Prostate gland (tissue), 2 donors: ENCODE results near the gene SH2D6. TPM values are rescaled to one million over a fixed set of nuclear protein-coding genes. Genes with fewer than 3 reads are reported as not detected.

Experiments
- DNase-seq: peaks from one replicate; pipeline ENCODE4 v3.0.0-alpha.2; 2019; ENCODE audit warnings: low spot score
- H3K27ac ChIP-seq, 2 donors: fragments of 200-600 bp; sonication (generic); 2 replicates each; pipeline ENCODE4 v1.5.1; 2017 to 2019
- H3K27me3 ChIP-seq: fragments of 200-600 bp; sonication (generic); replicated peaks from 2 replicates; pipeline ENCODE4 v1.5.1; 2019; ENCODE audit not compliant: insufficient read depth
- H3K36me3 ChIP-seq, 2 donors: fragments of 200-600 bp; sonication (generic); 1 replicate in 1 of 2; 2 replicates in 1 of 2; pipeline versions ENCODE4 v1.5.1 to v1.8.1; 2017 to 2019
- H3K4me1 ChIP-seq: fragments of 200-600 bp; sonication (generic); replicated peaks from 2 replicates; pipeline ENCODE4 v1.5.1; 2019
- H3K4me3 ChIP-seq, 2 donors: fragments of 200-600 bp; sonication (generic); 2 replicates each; pipeline ENCODE4 v1.5.1; 2017 to 2019
- H3K9me3 ChIP-seq: fragments of 200-600 bp; sonication (generic); 2 replicates; pipeline ENCODE4 v1.5.1; 2017
- POLR2A ChIP-seq: fragments of 450-650 bp; IDR thresholded peaks from one replicate; pipeline ENCODE4 v1.6.1; 2016; ENCODE audit warnings: antibody characterized with exemption, mild to moderate bottlenecking
- POLR2AphosphoS5 ChIP-seq: sonication (generic); formaldehyde crosslinking; IDR thresholded peaks from one replicate; pipeline ENCODE4 v1.6.1; 2017; ENCODE audit warnings: antibody characterized with exemption
- WGBS: methylation state at CpG from one replicate; pipeline ENCODE4 v1.1.5; 2018; 5-methylcytosine and 5-hydroxymethylcytosine counted together
- intact Hi-C: fragments of 100-400 bp; cut with DNase I; formaldehyde crosslinking; loops from one replicate; pipeline ENCODE4 v1.14.2; 2022
- total RNA-seq, 2 donors: library from RNA; depleted of rRNA; stranded (reverse); fragments of >200 nt; gene quantifications; one replicate each; pipeline ENCODE4 v1.1.0, GENCODE V29; 2016
- TF ChIP-seq, protein P1 (sequence below), 4 experiments: fragments of 200-600 bp in 2 of 4; fragments of 450-650 bp in 2 of 4; sonication (generic) in 2 of 4; IDR thresholded peaks; 1 replicate in 3 of 4; 2 replicates in 1 of 4; pipeline ENCODE4 v1.5.1; 2016 to 2019; ENCODE audit warnings: antibody characterized with exemption in 4 of 4, mild to moderate bottlenecking in 2 of 4, moderate library complexity in 2 of 4

Gene SH2D6
- total RNA-seq, 2 donors from 2014 or later: 0.23 to 1.8 TPM

DNA sequence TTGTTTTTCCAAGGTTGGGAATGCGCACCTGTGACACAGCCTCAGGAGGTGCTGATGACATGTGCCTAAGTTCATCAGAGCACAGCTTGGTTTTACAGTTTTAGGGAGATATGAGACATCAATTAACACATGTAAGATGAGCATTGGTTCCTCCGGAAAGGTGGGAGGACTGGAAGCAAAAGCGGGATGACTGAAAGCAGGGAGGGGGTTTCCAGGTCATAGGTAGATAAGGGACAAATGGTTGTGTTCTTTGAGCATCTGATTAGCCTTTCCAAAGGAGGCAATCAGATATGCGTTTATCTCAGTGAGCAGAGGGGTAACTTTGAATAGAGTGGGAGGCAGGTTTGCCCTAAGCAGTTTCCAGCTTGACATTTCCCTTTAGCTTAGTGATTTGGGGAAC is 34.7 kb upstream of the SH2D6 start:
- H3K4me3 ChIP-seq: no peak overlapping the region
- H3K27me3 ChIP-seq: no peaks in the 10 kb centered on the region
- no peak for DNase-seq
- TF ChIP-seq POLR2A: no peak
- TF ChIP-seq, protein P1, sequence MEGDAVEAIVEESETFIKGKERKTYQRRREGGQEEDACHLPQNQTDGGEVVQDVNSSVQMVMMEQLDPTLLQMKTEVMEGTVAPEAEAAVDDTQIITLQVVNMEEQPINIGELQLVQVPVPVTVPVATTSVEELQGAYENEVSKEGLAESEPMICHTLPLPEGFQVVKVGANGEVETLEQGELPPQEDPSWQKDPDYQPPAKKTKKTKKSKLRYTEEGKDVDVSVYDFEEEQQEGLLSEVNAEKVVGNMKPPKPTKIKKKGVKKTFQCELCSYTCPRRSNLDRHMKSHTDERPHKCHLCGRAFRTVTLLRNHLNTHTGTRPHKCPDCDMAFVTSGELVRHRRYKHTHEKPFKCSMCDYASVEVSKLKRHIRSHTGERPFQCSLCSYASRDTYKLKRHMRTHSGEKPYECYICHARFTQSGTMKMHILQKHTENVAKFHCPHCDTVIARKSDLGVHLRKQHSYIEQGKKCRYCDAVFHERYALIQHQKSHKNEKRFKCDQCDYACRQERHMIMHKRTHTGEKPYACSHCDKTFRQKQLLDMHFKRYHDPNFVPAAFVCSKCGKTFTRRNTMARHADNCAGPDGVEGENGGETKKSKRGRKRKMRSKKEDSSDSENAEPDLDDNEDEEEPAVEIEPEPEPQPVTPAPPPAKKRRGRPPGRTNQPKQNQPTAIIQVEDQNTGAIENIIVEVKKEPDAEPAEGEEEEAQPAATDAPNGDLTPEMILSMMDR (IDR thresholded peaks at IDR 0.05): no peak
- no peak for TF ChIP-seq POLR2AphosphoS5
- peaks cover 0 to 3% of the 10 kb centered on the region in 2 donors for H3K36me3 ChIP-seq
- no peak overlapping the region for H3K27ac ChIP-seq
- 77% methylated on average over 4 of the region's 4 CpGs for WGBS
- no peaks in the 10 kb centered on the region for H3K9me3 ChIP-seq
- H3K4me1 ChIP-seq: no peaks in the 10 kb centered on the region
- intact Hi-C loops: no loop called here

DNA sequence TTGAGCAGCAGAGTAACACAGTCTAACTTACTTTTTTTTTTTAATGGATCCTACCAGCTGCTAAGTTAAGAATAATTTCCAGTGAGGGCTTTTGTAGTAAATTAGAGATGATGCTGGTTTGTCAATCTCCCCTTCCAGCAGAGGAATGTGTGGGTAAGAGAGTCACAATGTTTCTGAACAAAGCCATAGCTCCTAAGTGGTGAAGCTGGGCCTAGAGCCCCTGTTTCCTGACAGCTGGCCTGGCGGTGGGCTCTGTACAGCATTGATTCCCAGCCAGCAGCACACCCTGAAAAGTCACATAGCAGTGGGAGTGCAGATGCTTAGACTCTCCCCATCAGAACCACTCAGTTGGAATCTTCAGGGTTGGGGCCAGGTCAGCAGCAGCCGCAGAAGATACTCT is 32.8 kb upstream of the SH2D6 start:
- WGBS: 65% methylated on average over 2 of the region's 2 CpGs
- Histone ChIP-seq H3K27me3 (no peaks in the 10 kb centered on the region), H3K27ac (no peak overlapping the region), H3K4me3 (no peak overlapping the region), H3K36me3 (peaks cover 0 to 3% of the 10 kb centered on the region in 2 donors), H3K4me1 (no peaks in the 10 kb centered on the region), H3K9me3 (no peaks in the 10 kb centered on the region)
- DNase-seq: no peak
- no peak for TF ChIP-seq POLR2A
- TF ChIP-seq, protein P1 (IDR thresholded peaks at IDR 0.05): no peak
- TF ChIP-seq POLR2AphosphoS5: no peak
- intact Hi-C loops: no loop called here

DNA sequence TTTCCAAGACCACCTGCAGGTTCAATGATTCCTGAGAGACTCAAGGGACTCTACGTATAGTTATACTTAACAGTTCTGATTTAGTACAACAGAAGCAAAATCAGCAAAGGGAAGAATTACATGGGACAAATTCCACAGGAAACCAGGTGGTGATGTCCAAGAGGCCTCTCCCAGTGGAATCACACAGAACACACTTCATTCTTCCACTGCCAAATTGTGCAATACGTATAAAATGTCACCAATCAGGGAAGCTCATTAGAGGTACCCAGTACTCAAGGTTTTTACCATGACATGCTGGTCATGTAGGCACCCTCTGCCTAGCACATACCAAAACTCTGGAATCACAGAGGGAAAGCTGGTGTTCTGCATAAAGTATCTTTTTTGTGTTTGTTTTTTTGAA is 30.8 kb upstream of the SH2D6 start:
- intact Hi-C loops: no loop called here
- Histone ChIP-seq H3K4me1 (no peaks in the 10 kb centered on the region), H3K36me3 (peaks cover 0 to 3% of the 10 kb centered on the region in 2 donors), H3K27me3 (no peaks in the 10 kb centered on the region), H3K9me3 (no peaks in the 10 kb centered on the region), H3K4me3 (no peak overlapping the region), H3K27ac (no peak overlapping the region)
- DNase-seq: no peak
- TF ChIP-seq, protein P1 (IDR thresholded peaks at IDR 0.05): no peak
- TF ChIP-seq POLR2AphosphoS5: no peak
- no peak for TF ChIP-seq POLR2A
- 82% methylated on average over 2 of the region's 2 CpGs for WGBS

DNA sequence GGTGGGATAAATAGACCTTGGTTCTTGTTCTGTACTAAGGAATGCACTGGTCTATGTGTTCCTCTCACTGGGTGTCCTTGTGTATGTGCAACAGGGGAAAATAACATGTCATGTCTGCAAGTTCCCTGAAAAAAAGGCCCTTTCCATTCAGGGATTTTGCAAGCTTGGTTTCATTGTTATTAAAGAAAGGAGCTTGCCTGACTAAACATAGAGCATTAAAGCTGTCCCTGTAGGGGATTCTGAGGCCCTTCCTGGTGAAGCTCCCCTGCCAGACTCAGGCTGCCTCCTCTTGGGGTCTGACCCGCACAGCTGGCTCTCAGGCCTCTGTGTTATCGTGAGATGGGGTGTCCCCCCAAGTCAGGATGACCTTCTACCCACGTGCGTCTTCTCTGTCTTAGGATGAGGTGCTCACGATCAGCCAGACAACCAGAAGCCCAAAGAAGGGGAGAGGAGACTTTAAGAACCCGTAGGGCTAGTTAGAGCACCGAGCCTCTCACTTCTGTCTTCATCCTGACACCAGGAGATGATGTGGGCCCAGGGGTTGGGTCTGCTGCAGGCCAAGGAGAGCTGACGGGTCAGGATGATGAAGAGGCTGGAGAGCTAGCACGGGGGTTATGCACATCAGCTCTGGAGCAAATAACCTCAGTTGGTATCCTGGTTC is 29.5 kb upstream of the SH2D6 start:
- TF ChIP-seq, protein P1 (IDR thresholded peaks at IDR 0.05): no peak
- TF ChIP-seq POLR2A (no peak), POLR2AphosphoS5 (no peak)
- intact Hi-C loops: no loop called here

More for the DNA sequence above, 29.5 kb upstream of the SH2D6 start:
- Histone ChIP-seq H3K27me3 (no peaks in the 10 kb centered on the region), H3K36me3 (peaks cover 0 to 3% of the 10 kb centered on the region in 2 donors), H3K9me3 (no peaks in the 10 kb centered on the region), H3K4me3 (no peak overlapping the region), H3K4me1 (peaks cover 1% of the 10 kb centered on the region), H3K27ac (no peak overlapping the region)
- DNase-seq: no peak
- WGBS: 90% methylated on average over 9 of the region's 9 CpGs
